Mammary epithelial cell (primary cell): ENCODE results near the gene OSCP1.
"Not testable (repeated sequence)": the region's sequence is repeated elsewhere in the genome, so short reads cannot be mapped to it uniquely, and the experiment has no call there.

Source experiments
- EZH2 ChIP-seq: IDR thresholded peaks from 2 replicates; pipeline ENCODE4 v1.6.1; 2012; ENCODE audit warnings: low read length, inconsistent platforms, borderline replicate concordance
- TF ChIP-seq, protein P1 (sequence below), 2 donors: IDR thresholded peaks in 1 of 2; conservative IDR thresholded peaks in 1 of 2; 2 replicates each; pipeline ENCODE4 v1.5.1; 2011 to 2012; ENCODE audit warnings: inconsistent platforms in 2 of 2, low read length in 2 of 2, mild to moderate bottlenecking in 2 of 2, control low read depth in 1 of 2, low read depth in 1 of 2; ENCODE audit not compliant: insufficient read depth in 1 of 2; ENCODE audit errors: extremely low read depth in 1 of 2

DNA sequence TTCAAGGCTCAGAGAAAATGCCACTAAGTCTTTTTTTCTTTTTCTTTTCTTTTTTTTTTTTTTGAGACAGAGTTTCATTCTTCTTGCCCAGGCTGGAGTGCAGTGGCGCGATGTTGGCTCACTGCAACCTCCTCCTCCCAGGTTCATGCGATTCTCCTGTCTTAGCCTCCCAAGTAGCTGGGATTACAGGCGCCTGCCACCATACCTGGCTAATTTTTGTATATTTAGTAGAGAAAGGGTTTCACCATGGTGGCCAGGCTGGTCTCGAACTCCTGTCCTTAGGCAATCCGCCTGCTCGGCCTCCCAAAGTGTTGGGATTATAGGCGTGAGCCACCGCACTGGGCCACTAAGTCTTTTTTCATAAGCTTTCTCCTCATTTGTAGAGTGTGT lies 37.1 kb upstream of the OSCP1 start:
- TF ChIP-seq, protein P1, sequence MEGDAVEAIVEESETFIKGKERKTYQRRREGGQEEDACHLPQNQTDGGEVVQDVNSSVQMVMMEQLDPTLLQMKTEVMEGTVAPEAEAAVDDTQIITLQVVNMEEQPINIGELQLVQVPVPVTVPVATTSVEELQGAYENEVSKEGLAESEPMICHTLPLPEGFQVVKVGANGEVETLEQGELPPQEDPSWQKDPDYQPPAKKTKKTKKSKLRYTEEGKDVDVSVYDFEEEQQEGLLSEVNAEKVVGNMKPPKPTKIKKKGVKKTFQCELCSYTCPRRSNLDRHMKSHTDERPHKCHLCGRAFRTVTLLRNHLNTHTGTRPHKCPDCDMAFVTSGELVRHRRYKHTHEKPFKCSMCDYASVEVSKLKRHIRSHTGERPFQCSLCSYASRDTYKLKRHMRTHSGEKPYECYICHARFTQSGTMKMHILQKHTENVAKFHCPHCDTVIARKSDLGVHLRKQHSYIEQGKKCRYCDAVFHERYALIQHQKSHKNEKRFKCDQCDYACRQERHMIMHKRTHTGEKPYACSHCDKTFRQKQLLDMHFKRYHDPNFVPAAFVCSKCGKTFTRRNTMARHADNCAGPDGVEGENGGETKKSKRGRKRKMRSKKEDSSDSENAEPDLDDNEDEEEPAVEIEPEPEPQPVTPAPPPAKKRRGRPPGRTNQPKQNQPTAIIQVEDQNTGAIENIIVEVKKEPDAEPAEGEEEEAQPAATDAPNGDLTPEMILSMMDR (conservative IDR thresholded peaks at IDR 0.05 in 1 of 2, IDR thresholded peaks at IDR 0.05 in 1 of 2; ENCODE audit: extremely low read depth in 1 of 2, insufficient read depth in 1 of 2, low read depth in 1 of 2, low read length in 2 of 2), result not testable (repeated sequence)
- TF ChIP-seq EZH2, result not testable (repeated sequence)
